ENCODE measurements around the gene FIGN. TPM values are rescaled to one million over a fixed set of nuclear protein-coding genes. Genes with fewer than 3 reads are reported as not detected.

Gene FIGN
- total and polyA plus RNA-seq, 2 experiments from 2014 or later = 1.4 to 4.5 TPM

DNA sequence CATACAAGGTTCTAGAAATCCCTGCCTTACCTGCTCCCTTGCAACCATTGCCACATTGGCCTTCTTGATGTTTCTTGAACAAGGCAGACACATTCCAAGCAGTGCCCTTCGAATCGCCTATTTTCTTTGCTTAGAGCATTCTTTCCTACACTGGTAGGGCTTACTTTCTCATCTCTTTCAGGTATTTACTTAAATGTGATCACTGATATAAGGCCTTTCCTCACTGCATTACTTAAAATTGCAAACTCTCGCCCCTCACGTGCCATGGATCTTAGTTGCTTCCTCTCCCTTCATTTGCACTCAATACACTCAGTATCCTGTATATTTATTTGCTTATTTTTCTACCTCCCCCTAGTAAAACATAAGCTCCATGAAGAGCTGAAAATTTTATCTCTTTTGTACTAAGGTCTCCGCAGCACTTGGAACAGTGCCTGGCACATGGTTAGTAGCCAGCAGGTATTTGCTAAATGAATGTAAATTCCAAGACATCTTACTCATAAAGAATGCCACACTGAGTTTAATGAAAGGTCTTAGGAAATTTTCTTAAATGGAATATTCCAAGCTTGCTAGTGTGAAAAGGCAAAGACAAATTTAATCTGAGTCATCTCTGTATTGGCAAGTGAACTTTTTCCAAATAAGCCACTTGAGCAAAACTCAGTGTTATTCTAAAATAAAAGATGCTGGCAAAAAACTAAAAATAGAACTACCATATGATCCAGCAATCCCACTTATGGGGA lies 42.4 kb upstream of the FIGN start:
- Histone ChIP-seq H3K4me1 (ENCODE audit: insufficient read depth) (no peaks in the 10 kb centered on the region), H3K27ac (no peak overlapping the region), H2AFZ (no peak overlapping the region), H3K36me3 (replicated peaks; ENCODE audit: insufficient read depth, low read depth) (no peaks in the 10 kb centered on the region), H3K9me2 (replicated peaks; ENCODE audit: insufficient read depth) (no peaks in the 10 kb centered on the region), H4K20me1 (ENCODE audit: insufficient read depth, poor library complexity, severe bottlenecking) (no peaks in the 10 kb centered on the region), H3K4me2 (no peak overlapping the region), H3K79me2 (no peaks in the 10 kb centered on the region), H3K27me3 (no peaks in the 10 kb centered on the region), H3K4me3 (no peak overlapping the region), H3K9me3 (ENCODE audit: low read depth) (no peaks in the 10 kb centered on the region)
- WGBS (ENCODE audit: low lambda C conversion rate, missing lambda C conversion rate) = 82% methylated on average over 5 of the region's 5 CpGs
- peak; percentile 8 for DNase-seq (ENCODE audit: low spot score)
- TF ChIP-seq, protein P1, sequence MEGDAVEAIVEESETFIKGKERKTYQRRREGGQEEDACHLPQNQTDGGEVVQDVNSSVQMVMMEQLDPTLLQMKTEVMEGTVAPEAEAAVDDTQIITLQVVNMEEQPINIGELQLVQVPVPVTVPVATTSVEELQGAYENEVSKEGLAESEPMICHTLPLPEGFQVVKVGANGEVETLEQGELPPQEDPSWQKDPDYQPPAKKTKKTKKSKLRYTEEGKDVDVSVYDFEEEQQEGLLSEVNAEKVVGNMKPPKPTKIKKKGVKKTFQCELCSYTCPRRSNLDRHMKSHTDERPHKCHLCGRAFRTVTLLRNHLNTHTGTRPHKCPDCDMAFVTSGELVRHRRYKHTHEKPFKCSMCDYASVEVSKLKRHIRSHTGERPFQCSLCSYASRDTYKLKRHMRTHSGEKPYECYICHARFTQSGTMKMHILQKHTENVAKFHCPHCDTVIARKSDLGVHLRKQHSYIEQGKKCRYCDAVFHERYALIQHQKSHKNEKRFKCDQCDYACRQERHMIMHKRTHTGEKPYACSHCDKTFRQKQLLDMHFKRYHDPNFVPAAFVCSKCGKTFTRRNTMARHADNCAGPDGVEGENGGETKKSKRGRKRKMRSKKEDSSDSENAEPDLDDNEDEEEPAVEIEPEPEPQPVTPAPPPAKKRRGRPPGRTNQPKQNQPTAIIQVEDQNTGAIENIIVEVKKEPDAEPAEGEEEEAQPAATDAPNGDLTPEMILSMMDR (IDR thresholded peaks at IDR 0.05; ENCODE audit: poor library complexity) = no peak
- TF ChIP-seq EZH2 (IDR thresholded peaks at IDR 0.05; ENCODE audit: borderline replicate concordance) (no peak), EZH2phosphoT487 (IDR thresholded peaks at IDR 0.05; ENCODE audit: low read depth, severe bottlenecking, unreplicated experiment) (no peak)

GRCh38 chr2:163775304-163775703 lies 39.5 kb upstream of the FIGN start:
- Histone ChIP-seq H3K4me3 (no peak overlapping the region), H3K4me1 (ENCODE audit: insufficient read depth) (no peaks in the 10 kb centered on the region), H4K20me1 (ENCODE audit: insufficient read depth, poor library complexity, severe bottlenecking) (no peaks in the 10 kb centered on the region), H3K9me3 (ENCODE audit: low read depth) (no peaks in the 10 kb centered on the region), H3K9me2 (replicated peaks; ENCODE audit: insufficient read depth) (no peaks in the 10 kb centered on the region), H2AFZ (no peak overlapping the region), H3K27ac (no peak overlapping the region), H3K4me2 (no peak overlapping the region), H3K36me3 (replicated peaks; ENCODE audit: insufficient read depth, low read depth) (no peaks in the 10 kb centered on the region), H3K27me3 (no peaks in the 10 kb centered on the region), H3K79me2 (no peaks in the 10 kb centered on the region)
- TF ChIP-seq EZH2 (IDR thresholded peaks at IDR 0.05; ENCODE audit: borderline replicate concordance) = no peak
- TF ChIP-seq, protein P1 (IDR thresholded peaks at IDR 0.05; ENCODE audit: poor library complexity) = no peak
- TF ChIP-seq EZH2phosphoT487 (IDR thresholded peaks at IDR 0.05; ENCODE audit: low read depth, severe bottlenecking, unreplicated experiment) = no peak
- DNase-seq (ENCODE audit: low spot score) = no peak
- WGBS (ENCODE audit: low lambda C conversion rate, missing lambda C conversion rate) = 85% methylated on average over 1 of the region's 1 CpG

- no peaks in the 10 kb centered on the region for H3K36me3 ChIP-seq (replicated peaks; ENCODE audit: insufficient read depth, low read depth)
- H3K9me3 ChIP-seq (ENCODE audit: low read depth) = no peaks in the 10 kb centered on the region
- H4K20me1 ChIP-seq (ENCODE audit: insufficient read depth, poor library complexity, severe bottlenecking) = no peaks in the 10 kb centered on the region
- no peak overlapping the region for H3K4me3 ChIP-seq
- no peak overlapping the region for H2AFZ ChIP-seq
- H3K79me2 ChIP-seq = no peaks in the 10 kb centered on the region
- H3K27me3 ChIP-seq = no peaks in the 10 kb centered on the region
- no peaks in the 10 kb centered on the region for H3K4me1 ChIP-seq (ENCODE audit: insufficient read depth)
- no peak overlapping the region for H3K27ac ChIP-seq
- H3K4me2 ChIP-seq = no peak overlapping the region
- 69% methylated on average over 2 of the region's 2 CpGs for WGBS (ENCODE audit: low lambda C conversion rate, missing lambda C conversion rate)
- DNase-seq (ENCODE audit: low spot score) = peak; percentile 26
- no peaks in the 10 kb centered on the region for H3K9me2 ChIP-seq (replicated peaks; ENCODE audit: insufficient read depth)
- TF ChIP-seq, protein P1 (IDR thresholded peaks at IDR 0.05; ENCODE audit: poor library complexity) = no peak
- TF ChIP-seq EZH2 (IDR thresholded peaks at IDR 0.05; ENCODE audit: borderline replicate concordance) = no peak
- TF ChIP-seq EZH2phosphoT487 (IDR thresholded peaks at IDR 0.05; ENCODE audit: low read depth, severe bottlenecking, unreplicated experiment) = no peak
These were observed 39.1 kb upstream of the FIGN start for GRCh38 chr2:163774862-163775261.

Data from hepatocyte (in vitro differentiated cells).